ENCODE data around the gene LPP.
A peak's percentile ranks its signal among the peaks of the same experiment; 100 is the strongest.

The LPP gene

GRCh38 chr3:188339410-188340295 lies 185.7 kb downstream of the LPP start:
- DNase-seq = no peak

GRCh38 chr3:188341501-188341900 lies 187.5 kb downstream of the LPP start:
- DNase-seq = no peak

DNA sequence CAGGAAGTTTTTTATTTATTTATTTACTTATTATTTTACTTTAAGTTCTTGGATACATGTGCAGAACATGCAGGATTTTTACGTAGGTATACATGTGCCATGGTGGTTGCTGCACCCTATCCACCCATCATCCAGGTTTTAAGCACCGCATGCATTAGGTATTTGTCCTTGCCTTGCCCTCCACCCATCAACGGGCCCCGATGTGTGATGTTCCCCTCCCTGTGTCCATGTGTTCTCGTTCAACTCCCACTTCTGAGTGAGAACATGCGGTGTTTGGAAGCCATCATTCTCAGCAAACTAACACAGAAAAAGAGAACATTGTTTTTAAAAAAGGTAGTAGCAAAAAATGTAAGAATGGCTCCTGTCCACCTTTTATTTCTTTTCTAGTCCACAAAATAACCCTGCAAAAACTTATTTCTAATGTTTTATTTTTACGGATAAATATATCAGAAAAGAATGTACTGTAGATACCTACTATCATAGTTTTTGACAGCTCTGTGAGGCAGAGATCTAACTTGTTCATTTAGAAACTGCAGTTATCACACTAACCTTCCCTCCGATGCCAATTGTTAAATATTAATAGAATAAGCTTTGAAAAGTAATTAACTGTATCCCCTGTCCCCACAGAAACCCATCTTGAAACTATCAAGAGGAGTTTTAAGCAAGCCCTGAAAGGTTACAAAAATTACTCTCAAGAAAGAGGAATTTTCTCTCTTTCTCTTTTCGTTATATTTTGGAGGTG lies 189.2 kb downstream of the LPP start:
- DNase-seq = no peak

DNA sequence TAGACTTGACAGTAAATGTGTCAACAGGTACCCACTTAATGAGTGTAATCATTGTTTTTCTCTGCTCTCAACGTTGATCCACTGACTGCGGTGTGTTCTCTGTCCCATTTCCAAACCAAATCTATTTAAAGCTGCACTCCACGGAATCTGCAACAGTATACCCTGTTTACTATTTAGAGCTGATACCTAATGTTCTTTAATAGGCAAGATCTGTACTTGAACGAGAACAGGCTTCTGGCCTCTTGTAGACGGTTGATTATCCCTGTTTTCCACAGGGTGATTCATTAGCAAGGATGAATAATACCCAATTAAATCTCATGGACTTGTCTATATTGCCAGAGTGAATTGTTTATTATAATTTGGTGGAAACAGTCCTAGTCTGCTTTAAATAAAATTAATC lies 189.9 kb downstream of the LPP start:
- DNase-seq = no peak

- DNase-seq = peak; percentile 54
These were observed 191.3 kb downstream of the LPP start for GRCh38 chr3:188345223-188345622.

DNA sequence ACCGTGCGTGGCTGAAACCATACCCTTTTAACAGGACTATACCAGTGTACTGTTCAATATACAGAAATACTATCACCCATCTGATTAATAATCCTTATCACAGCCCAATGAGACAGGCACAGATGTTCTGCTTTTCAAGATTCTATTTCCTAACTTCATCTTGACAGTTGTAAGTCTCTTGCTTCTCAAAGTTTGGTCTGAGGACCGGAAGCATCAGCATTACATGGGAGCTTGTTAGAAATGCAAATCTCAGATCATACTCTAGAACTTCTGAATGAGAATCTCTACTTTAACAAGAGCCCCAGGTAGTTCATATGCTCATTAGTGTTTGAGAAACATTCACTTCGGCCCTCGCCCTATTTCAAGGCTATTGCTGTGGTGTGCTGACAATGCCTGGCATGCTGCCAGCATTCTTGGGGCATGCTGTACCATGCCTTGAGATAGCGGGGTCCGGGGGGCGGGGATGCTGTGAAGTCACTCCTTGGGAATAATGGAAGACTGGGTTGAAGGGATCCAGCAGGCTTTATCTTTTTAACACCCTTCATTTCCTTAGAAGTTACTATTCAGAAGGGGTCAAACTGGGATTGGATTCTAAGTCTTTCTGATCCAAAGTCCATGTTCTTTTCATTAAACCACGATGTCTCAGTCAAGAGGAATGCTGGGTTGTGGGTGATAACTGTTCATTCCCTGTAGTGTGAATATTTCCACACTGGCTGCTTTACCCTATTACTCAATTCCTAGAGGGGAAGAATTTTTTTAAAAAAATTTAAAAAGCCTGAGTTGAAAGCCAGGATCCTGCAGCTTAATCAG lies 194.7 kb downstream of the LPP start:
- DNase-seq = peak; percentile 98

DNA sequence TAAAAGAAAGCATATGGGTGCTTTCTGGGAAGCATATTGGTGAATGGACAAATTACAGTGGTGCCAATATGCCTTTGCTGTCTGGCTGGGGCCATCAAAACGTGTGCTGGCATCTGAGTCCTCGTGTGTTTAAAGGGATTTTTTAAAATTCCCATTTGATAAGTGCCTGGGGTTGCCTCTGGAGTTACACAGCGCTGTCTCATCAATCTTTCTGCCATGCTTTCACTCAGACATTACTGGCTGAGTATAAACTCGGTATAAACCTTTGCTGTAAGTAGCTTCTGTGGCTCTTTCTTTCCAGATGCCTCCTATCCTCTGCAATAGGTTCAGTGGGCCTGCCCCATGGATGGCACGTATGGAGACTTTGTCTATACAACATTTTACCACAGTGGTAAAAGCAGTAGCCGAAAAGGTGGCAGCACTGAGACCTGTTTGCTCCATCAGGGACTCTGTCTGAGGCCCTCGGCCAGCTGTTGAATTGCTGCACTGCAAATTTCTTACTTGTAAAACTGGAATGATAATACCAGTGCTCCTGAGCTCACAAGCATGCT lies 195.5 kb downstream of the LPP start:
- DNase-seq = no peak

- DNase-seq = no peak
These were observed 196.0 kb downstream of the LPP start for GRCh38 chr3:188349933-188350332.

DNA sequence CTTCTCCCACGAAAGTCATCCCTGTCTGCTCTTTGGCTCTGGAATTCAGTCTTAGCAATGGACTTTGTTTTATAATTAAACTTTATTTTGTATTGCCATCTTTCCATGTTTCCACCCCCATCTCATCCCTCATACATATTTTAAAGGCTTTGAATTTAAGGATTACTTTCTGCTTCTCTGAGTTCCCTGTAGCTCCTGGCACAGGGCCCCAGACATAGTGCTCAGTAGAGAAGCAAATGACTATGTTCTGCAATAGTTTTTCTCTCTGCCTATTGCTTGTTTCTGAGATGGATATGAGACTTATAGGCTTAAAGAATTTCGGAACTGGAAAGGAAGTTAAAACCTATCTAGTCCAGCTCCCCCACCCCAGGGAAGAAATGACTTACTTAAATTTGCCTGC lies 197.0 kb downstream of the LPP start:
- DNase-seq = no peak

DNA sequence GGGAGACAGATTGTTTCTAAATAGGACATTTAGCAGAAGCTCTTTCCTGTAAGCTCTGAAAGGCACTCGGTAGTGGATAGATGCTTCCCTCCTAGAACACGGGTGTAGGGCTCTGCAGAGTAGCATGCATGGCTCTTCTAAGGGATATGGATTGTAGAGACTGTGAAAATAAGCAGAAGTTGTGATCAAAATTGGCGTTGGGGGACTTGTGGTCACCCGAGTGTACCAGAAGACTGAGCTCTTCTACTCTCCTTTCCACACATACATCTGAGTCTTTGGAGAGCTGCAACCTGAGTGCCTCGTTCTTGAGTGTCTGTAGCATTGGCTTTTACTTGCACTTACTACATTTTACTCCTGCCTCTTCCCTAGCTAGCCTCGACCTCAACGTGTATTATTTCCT lies 197.7 kb downstream of the LPP start:
- no peak for DNase-seq

DNA sequence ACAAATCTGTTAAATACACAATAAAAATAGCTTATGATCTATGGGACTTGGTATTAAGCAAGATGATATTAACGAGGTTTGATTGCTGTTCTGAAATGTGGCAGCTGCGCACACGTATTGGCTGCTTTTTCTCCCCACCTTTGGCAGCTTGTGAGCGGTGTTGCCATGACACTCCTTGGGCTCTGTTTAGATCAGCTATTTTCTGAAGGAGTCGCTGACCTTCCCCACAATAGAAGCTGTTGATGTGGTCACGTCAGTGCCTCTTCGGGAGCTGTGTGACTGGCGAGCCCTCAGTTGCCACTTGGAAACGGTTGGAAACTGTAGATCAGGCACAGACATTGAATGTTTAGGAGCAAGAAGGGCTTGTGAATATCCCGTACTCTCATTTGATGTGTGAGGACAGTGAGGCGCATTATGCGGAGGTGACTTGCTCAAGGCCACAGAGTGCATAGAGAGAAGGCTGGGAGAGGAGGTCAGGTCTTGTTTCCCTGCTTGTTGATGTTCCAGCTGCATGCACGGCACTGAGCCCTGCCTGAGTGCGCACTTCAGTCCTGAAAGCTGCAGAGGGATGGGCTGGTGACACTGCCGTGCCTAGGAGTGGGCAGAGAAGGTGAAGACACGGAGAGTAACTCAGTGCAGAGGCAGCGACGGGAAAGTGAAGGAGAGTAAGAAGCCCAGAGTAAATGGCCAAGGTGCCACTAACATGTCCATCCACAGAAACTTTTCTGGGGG lies 198.4 kb downstream of the LPP start:
- DNase-seq = no peak

- DNase-seq = no peak
These were observed 199.5 kb downstream of the LPP start for GRCh38 chr3:188353426-188353825.

GRCh38 chr3:188358787-188359493 lies 205.0 kb downstream of the LPP start:
- no peak for DNase-seq

GRCh38 chr3:188360364-188360881 lies 206.5 kb downstream of the LPP start:
- peak; percentile 33 for DNase-seq

GRCh38 chr3:188361888-188362287 lies 207.9 kb downstream of the LPP start:
- no peak for DNase-seq

DNA sequence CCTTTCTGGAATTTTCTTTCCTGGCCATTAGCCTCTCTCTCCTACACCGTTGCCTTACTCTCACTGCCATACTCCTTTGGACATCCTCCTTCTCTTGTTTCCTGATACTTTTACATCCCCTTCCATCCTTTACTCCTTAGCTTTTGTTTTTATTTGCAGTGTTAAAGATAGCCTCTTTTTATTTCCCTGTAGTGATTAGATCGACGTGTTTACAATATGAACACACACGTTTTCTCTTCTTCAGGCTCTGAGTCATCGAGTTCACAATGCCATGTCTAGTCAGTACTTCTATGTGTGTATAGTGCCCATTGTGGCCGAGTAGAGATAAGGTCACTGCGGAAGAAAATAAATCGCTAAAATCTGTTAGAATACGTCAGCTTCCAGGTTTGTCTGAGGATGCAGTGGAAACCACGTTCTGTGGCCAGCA lies 208.5 kb downstream of the LPP start:
- DNase-seq = peak; percentile 80

GRCh38 chr3:188365184-188365583 lies 211.2 kb downstream of the LPP start:
- DNase-seq = no peak

DNA sequence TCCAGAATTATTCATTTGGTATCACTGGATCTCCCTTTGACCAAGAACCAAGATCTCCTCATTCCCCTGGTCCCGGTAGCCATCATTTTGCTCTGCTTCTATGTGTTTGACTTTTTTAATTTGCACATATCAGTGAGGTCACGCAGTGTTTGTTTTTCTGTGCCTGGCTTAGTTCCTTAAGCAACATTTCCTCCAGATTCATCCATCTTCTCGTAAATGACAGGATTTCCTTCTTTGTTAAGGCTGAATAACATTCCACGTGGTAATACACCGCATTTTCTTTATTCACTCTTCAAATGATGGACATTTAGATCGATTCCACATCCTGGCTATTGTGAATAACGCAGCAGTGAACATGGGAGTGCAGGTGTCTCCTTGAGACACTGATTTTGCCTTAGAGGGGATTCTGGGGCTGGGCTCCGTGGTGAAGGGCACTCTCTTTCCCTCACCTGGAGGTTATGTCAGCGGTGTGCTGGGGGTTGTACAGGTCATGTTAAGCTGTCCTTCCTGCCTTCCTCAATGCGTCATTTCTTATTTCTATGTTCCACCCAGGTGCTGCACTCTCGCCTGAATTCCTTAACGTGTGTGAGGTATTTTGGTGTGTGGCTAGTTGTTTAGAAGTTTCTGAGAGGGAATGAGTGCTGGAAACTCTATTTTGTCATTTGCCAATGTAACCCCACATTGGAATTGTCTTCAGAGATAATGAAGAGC lies 212.2 kb downstream of the LPP start:
- no peak for DNase-seq

- DNase-seq = no peak
These were observed 213.7 kb downstream of the LPP start for GRCh38 chr3:188367678-188368077.

- no peak for DNase-seq
These were observed 215.6 kb downstream of the LPP start for GRCh38 chr3:188369526-188369925.
